NT2/D1 (cell line): ENCODE results near the gene HCN3.
A peak's percentile ranks its signal among the peaks of the same experiment; 100 is the strongest.
"Not testable (repeated sequence)": the region's sequence is repeated elsewhere in the genome, so short reads cannot be mapped to it uniquely, and the experiment has no call there.

Experiments used
- DNase-seq: peaks from one replicate; pipeline ENCODE4 v3.0.0-alpha.2; 2011; ENCODE audit warnings: low read depth, low spot score
- H3K27me3 ChIP-seq: 2 replicates; pipeline ENCODE4 v1.6.0; 2011; ENCODE audit warnings: mild to moderate bottlenecking; ENCODE audit not compliant: insufficient read length, insufficient read depth
- H3K36me3 ChIP-seq: 2 replicates; pipeline ENCODE4 v1.6.1; 2011; ENCODE audit warnings: mild to moderate bottlenecking, low read length, mixed read lengths; ENCODE audit not compliant: insufficient read depth, insufficient read length
- H3K4me1 ChIP-seq: 2 replicates; pipeline ENCODE4 v1.5.1; 2011; ENCODE audit not compliant: insufficient read depth, insufficient read length
- H3K4me3 ChIP-seq: 2 replicates; pipeline ENCODE4 v1.5.1; 2011; ENCODE audit warnings: low read depth; ENCODE audit not compliant: insufficient read length
- H3K9ac ChIP-seq: 2 replicates; pipeline ENCODE4 v1.6.0; 2011; ENCODE audit warnings: low read depth; ENCODE audit not compliant: insufficient read length
- H3K9me3 ChIP-seq: 2 replicates; pipeline ENCODE4 v1.5.1; 2011; ENCODE audit warnings: mild to moderate bottlenecking, low read length; ENCODE audit not compliant: insufficient read depth
- SUZ12 ChIP-seq: IDR thresholded peaks from 2 replicates; pipeline ENCODE4 v1.6.1; 2011; ENCODE audit not compliant: insufficient read length, insufficient read depth; ENCODE audit errors: extremely low read depth
- YY1 ChIP-seq: IDR thresholded peaks from 2 replicates; pipeline ENCODE4 v1.6.1; 2011; ENCODE audit not compliant: insufficient read length, insufficient read depth
- ZNF274 ChIP-seq: IDR thresholded peaks from 2 replicates; pipeline ENCODE4 v1.6.1; 2011; ENCODE audit warnings: mild to moderate bottlenecking, low read depth, low read length

HCN3 gene

DNA sequence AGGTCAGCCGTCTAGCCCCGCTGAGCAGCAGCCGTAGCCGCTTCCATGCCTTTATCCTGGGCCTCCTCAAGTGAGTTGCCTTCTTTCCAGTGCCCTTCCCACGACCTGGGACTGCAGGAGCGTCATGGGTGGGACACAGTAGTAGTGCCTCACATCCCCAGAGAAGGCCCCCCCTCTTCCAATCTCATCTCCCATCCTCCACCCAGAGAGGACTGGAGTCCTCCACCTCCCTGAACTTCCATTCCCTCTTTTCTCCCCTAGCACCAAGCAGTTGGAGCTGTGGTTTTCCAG is 48.3 kb downstream of the HCN3 start:
- no peaks in the 10 kb centered on the region for H3K9me3 ChIP-seq
- peaks cover 59% of the 10 kb centered on the region for H3K36me3 ChIP-seq
- TF ChIP-seq YY1, result no peak
- TF ChIP-seq ZNF274, result no peak
- TF ChIP-seq SUZ12, result no peak
- H3K9ac ChIP-seq, result peak overlapping the region; percentile 100
- no peak for DNase-seq
- H3K27me3 ChIP-seq, result no peaks in the 10 kb centered on the region
- peaks cover 36% of the 10 kb centered on the region for H3K4me1 ChIP-seq
- H3K4me3 ChIP-seq, result peak overlapping the region; percentile 99

DNA sequence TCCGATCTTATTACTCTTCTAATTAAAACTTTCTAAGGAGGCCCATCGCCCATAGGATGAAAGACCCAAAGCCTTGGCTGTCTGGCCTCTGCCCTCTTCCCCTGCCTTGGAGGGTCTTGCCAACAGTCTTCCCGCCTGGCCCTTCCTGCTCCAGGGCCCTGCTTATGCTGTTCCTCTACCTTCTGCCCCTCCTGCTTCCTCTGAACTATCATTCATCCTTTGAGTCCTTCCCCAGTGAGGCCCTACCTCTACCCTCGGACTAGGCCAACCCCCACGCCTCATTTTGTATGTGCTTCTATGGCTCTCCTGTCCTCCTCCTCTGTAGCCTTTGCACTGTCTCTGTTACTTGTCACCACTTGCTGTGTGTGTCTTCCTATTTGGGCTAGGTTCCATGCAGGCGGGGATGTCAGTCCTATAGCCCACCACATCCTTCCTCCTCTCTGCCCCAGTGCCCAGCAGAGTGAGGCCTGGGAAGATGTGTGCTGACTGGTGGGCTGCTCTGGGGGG is 48.8 kb downstream of the HCN3 start:
- peak overlapping the region; percentile 100 for H3K9ac ChIP-seq
- peaks cover 33% of the 10 kb centered on the region for H3K4me1 ChIP-seq
- no peak for TF ChIP-seq SUZ12
- TF ChIP-seq ZNF274, result no peak
- TF ChIP-seq YY1, result no peak
- DNase-seq, result no peak
- peaks cover 59% of the 10 kb centered on the region for H3K36me3 ChIP-seq
- no peaks in the 10 kb centered on the region for H3K27me3 ChIP-seq
- H3K9me3 ChIP-seq, result no peaks in the 10 kb centered on the region
- no peak overlapping the region for H3K4me3 ChIP-seq

DNA sequence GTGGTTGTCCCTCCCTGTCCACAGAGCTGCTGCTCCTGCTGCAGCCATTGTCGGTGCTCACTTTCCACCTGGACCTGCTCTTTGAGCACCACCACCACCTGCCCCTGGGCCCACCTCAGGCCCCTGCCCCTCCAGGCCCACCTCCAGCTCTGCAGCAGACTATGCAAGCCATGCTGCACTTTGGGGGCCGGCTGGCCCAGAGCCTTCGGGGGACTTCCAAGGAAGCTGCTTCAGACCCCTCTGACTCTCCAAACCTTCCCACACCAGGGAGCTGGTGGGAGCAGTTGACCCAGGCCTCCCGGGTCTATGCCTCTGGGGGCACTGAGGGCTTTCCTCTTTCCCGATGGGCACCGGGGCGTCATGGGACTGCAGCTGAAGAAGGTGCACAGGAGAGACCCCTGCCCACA is 49.4 kb downstream of the HCN3 start:
- H3K4me1 ChIP-seq, result peaks cover 29% of the 10 kb centered on the region
- H3K36me3 ChIP-seq, result peaks cover 58% of the 10 kb centered on the region
- no peak overlapping the region for H3K4me3 ChIP-seq
- TF ChIP-seq SUZ12, result no peak
- no peak for DNase-seq
- no peaks in the 10 kb centered on the region for H3K27me3 ChIP-seq
- H3K9ac ChIP-seq, result peak overlapping the region; percentile 45
- H3K9me3 ChIP-seq, result no peaks in the 10 kb centered on the region

DNA sequence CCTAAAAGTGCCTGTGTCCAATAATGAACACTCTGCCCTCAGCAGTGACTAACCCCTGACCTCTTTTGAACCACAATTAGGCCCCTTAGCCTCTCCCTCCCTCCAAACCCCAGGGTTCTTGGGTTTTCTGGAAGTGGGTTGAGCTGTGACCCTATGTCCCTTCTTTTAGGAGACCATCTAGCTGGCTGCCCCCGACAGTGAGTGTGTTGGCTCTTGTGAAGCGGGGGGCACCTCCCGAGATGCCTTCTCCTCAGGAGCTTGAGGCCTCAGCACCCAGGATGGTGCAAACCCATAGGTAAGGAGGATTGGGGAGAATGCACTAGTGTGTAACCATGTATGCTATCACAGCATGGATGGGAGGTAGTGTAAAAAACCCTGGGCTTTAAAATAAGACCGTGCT is 50.7 kb downstream of the HCN3 start:
- no peaks in the 10 kb centered on the region for H3K27me3 ChIP-seq
- H3K4me1 ChIP-seq, result peaks cover 21% of the 10 kb centered on the region
- H3K4me3 ChIP-seq, result no peak overlapping the region
- H3K9ac ChIP-seq, result no peak overlapping the region
- TF ChIP-seq SUZ12 (no peak), YY1 (no peak)
- DNase-seq, result no peak
- H3K9me3 ChIP-seq, result no peaks in the 10 kb centered on the region
- peaks cover 54% of the 10 kb centered on the region for H3K36me3 ChIP-seq

DNA sequence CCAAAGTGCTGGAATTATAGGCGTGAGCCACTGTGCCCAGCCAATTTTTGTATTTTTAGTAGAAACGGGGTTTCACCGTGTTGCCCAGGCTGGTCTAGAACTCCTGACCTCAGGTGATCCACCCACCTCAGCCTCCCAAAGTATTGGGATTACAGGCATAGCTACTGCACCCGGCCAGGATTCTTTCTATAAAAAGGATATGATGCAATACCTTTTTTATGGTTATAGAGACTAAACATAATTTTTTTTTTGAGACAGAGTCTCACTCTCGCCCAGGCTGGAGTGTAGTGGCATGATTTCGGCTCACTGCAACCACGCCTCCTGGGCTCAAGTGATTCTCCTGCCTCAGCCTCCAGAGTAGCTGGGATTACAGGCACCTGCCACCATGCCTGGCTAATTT is 51.6 kb downstream of the HCN3 start:
- H3K9me3 ChIP-seq, H3K27me3 ChIP-seq, DNase-seq, H3K4me3 ChIP-seq, H3K9ac ChIP-seq: not testable (repeated sequence)
- H3K4me1 ChIP-seq, result peaks cover 21% of the 10 kb centered on the region
- H3K36me3 ChIP-seq, result peaks cover 54% of the 10 kb centered on the region

DNA sequence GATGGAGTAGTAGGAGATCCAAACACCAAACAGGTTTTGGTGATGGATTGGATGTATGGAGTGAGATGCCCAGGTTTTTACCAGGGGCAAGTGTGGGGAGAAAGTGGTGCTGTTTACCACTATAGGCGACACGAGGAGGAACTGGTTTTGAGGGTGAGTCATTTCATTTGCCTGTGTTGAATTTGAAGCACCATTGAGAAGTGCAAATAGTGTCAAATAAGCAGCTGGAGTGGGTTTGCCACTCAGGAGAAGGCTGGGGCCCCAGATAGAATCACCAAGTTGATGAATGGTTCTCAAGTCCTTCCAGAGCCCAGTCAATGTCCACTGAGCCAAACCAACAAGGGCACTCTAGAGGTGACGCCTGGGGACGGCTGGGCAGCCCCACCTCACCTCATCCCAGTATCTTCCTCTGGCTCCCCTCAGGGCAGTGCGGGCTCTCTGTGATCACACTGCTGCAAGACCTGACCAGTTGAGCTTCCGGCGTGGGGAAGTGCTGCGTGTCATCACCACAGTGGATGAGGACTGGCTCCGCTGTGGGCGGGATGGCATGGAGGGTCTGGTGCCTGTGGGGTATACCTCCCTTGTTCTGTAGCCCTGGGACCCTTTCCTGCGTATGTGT is 52.8 kb downstream of the HCN3 start:
- DNase-seq, result no peak
- Histone ChIP-seq H3K4me1 (peaks cover 21% of the 10 kb centered on the region), H3K9ac (no peak overlapping the region), H3K27me3 (no peaks in the 10 kb centered on the region), H3K4me3 (no peak overlapping the region), H3K9me3 (no peaks in the 10 kb centered on the region), H3K36me3 (peaks cover 64% of the 10 kb centered on the region)
- TF ChIP-seq YY1 (no peak), ZNF274 (no peak), SUZ12 (no peak)

DNA sequence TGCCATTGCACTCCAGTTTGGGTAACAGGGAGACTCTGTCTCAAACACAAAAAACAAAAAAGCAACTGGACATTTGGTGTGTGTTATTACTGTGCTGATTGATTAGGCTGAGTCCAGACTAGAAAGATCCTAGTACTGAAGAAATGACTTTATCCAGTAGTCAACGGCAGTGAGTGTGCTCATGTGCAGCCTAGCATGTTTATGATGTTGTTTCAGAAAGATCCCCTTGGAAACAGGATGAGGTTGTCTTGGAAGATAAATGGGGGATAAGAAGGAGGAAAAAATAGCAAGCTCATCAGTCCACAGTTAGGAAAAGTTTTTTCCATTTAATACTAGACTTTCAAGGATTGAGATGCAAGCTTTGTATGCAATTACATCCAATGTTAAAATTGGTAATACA is 57.7 kb downstream of the HCN3 start:
- no peaks in the 10 kb centered on the region for H3K9me3 ChIP-seq
- peaks cover 6% of the 10 kb centered on the region for H3K4me1 ChIP-seq
- no peak overlapping the region for H3K9ac ChIP-seq
- peaks cover 66% of the 10 kb centered on the region for H3K36me3 ChIP-seq
- H3K4me3 ChIP-seq, result no peak overlapping the region
- no peak for TF ChIP-seq ZNF274
- no peak for DNase-seq
- no peaks in the 10 kb centered on the region for H3K27me3 ChIP-seq
